Activated naive CD4-positive, alpha-beta T cell treated with anti-CD3 and anti-CD28 coated beads, Interleukin-2, amount 50 U/mL, for 24 hours (primary cell): Measurements from ENCODE around the gene ZBTB7C.

ENCODE experiments used
- H3K27ac Mint-ChIP-seq: one replicate; pipeline ENCODE4 v1.8.0; 2021; ENCODE audit warnings: mild to moderate bottlenecking, mixed read lengths
- H3K27me3 Mint-ChIP-seq: one replicate; pipeline ENCODE4 v1.8.0; 2021; ENCODE audit warnings: mixed read lengths
- H3K36me3 Mint-ChIP-seq: one replicate; pipeline ENCODE4 v1.8.0; 2021; ENCODE audit warnings: mixed read lengths
- H3K4me1 Mint-ChIP-seq: one replicate; pipeline ENCODE4 v1.8.0; 2021; ENCODE audit warnings: mixed read lengths
- H3K4me3 Mint-ChIP-seq: one replicate; pipeline ENCODE4 v1.8.0; 2021; ENCODE audit warnings: mild to moderate bottlenecking, mixed read lengths
- H3K9me3 Mint-ChIP-seq: one replicate; pipeline ENCODE4 v1.8.0; 2021; ENCODE audit warnings: mixed read lengths

Gene ZBTB7C

GRCh38 chr18:48355276-48356115 is 53.7 kb downstream of the ZBTB7C start:
- Mint-ChIP-seq H3K4me1 (no peaks in the 10 kb centered on the region), H3K36me3 (no peaks in the 10 kb centered on the region), H3K4me3 (no peak overlapping the region), H3K9me3 (no peaks in the 10 kb centered on the region), H3K27me3 (peaks cover 3% of the 10 kb centered on the region), H3K27ac (no peak overlapping the region)

DNA sequence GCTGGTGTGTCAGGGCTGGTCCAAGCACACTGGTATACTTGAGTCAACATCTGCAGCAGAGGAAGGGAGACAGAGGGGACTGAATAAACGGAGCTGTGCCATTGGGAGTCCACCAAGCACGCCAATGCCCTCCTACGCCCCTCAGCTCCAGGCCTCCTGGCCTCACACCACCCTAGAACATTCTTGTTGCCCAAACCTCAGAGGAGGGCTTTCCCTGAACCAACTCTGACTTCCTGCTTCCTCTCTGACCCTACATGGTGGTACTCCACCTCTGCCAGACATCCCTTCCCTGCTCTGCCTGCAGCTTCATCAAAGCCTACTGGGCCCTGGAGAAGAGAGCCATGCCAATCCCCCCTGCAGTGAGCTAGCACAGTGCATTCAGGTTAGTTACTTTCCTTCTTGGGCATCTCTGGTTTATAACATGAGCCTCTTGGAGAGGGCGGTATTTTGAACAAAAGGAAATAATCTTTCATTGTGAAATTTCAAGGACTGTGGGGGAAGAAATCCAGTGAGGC is 54.4 kb downstream of the ZBTB7C start:
- H3K27me3 Mint-ChIP-seq: peaks cover 3% of the 10 kb centered on the region
- no peaks in the 10 kb centered on the region for H3K36me3 Mint-ChIP-seq
- H3K4me3 Mint-ChIP-seq: no peak overlapping the region
- no peaks in the 10 kb centered on the region for H3K9me3 Mint-ChIP-seq
- no peaks in the 10 kb centered on the region for H3K4me1 Mint-ChIP-seq
- H3K27ac Mint-ChIP-seq: no peak overlapping the region

DNA sequence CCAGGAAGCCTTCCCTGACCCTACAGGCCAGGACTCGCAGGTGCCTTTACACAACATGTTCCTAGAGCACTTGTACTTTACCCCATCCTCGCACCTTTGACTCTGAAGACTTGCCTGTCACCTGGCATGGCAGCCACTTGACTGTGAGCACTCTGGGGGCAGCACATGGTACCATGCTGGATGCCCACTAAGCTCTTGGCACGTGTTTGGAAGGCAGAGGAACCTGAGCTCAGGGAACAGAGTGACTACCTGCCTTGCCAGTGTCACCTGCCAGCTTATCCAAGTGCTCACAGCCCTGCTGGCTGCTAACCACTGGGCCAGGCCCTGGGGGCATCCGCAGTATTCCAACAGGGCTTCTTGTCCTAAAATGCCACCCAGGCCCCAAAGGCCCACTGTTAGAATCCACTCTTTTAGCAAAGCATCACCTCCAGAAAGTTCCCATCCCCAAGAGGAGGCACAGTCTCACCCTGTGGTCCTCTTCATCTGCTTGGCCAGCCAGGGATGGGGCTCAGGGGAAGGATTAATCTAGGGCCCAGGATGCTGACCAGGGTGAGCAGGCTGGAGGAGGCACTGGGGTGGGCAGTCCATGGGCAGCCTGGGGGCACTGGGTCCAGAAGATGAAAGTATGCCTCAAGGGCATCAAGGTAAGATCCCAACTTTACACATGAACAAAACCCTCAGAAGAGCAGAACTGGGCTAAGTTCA is 57.0 kb downstream of the ZBTB7C start:
- Mint-ChIP-seq H3K36me3 (no peaks in the 10 kb centered on the region), H3K4me1 (no peaks in the 10 kb centered on the region), H3K27ac (no peak overlapping the region), H3K4me3 (no peak overlapping the region), H3K9me3 (no peaks in the 10 kb centered on the region), H3K27me3 (peaks cover 5% of the 10 kb centered on the region)

DNA sequence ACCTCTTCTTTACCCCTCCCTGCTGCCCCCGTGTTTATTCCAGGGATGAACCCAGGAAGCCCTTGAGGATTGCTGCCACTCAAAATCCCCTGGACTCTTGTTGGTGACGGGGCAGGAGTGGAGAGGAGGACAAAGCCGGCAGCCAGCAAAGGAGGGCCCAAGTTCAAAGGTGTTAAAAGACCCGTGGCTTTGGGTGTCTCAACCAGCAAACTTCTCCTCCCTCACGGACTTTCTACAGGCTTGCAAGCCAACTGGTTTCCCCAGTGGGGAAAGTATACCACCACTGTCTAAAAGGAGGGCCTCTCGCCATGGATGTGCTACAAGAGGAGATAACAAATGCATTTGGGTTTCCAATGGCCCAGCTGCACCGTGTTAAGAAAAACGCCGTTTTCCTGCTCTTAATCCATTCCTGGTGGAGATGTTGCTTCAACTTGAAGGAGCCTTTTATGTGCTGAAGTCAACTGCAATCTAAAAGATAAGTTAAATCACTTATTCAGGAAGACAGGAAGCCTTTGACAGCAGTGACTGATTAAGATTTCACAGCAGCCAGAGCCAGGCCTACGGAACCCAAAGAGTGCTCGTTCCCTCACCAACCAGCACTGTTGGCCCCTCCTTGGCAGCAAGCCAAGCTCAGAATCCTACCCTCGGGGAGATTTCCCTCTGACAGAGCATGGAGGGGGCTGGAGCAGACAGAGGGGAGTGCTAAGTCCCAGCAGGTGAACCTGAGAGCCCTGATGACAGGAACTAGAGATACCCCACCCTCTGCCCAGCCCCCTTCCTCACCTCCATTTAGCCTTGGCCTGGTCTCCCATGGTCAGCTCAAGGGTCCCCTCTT is 57.8 kb downstream of the ZBTB7C start:
- Mint-ChIP-seq H3K4me1 (no peaks in the 10 kb centered on the region), H3K36me3 (no peaks in the 10 kb centered on the region), H3K4me3 (no peak overlapping the region), H3K27ac (no peak overlapping the region), H3K27me3 (peaks cover 5% of the 10 kb centered on the region), H3K9me3 (no peaks in the 10 kb centered on the region)

DNA sequence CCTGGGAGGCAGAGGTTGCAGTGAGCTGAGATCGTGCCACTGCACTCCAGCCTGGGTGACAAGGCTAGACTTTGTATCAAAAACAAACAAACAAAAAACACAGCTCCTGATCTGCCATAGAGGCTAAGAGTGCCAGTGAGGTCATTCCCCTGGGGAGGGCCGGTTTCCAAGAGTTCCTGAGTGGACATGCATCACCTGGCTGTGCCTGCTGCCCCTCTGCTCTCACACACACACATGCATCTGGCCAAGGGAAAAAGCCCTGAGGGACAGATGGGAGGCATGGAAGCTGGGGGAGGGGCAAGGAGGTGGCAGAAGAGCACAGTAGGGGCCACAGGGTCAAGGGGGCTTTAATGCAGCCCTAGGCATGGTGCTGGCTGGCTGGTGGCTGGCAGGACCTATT is 60.4 kb downstream of the ZBTB7C start:
- Mint-ChIP-seq H3K36me3 (no peaks in the 10 kb centered on the region), H3K9me3 (no peaks in the 10 kb centered on the region), H3K4me3 (no peak overlapping the region), H3K4me1 (no peaks in the 10 kb centered on the region), H3K27ac (no peak overlapping the region), H3K27me3 (peaks cover 4% of the 10 kb centered on the region)

DNA sequence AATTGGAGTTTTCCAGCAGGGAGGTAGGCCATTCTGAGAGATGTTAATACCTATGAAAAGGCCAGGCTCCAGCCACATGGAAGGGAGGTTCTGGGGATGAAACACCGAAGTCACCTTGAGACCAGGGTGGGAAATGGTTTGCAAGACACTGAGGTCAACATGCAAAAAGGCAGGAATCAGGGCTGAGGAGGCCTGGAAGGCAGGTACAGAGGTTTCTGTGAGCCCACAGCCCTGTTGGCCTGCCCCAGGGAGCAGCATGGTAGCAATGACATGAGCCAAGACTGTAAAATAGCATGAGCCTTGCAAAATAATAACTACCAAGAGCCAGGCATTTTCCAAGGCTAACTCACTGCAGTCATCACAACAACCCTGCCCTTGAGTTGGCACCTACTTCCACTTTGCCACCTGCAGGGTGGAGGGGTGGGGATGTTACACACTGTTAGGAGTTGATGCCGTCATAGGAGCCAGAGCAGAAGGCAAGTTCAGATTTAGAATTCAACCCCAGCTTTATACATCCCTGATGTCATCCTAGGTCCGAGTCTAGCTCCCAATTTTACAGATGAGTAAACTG is 61.3 kb downstream of the ZBTB7C start:
- no peaks in the 10 kb centered on the region for H3K9me3 Mint-ChIP-seq
- H3K4me1 Mint-ChIP-seq: no peaks in the 10 kb centered on the region
- no peak overlapping the region for H3K27ac Mint-ChIP-seq
- peaks cover 4% of the 10 kb centered on the region for H3K27me3 Mint-ChIP-seq
- H3K4me3 Mint-ChIP-seq: no peak overlapping the region
- H3K36me3 Mint-ChIP-seq: no peaks in the 10 kb centered on the region

GRCh38 chr18:48345596-48345995 is 63.6 kb downstream of the ZBTB7C start:
- Mint-ChIP-seq H3K4me1 (no peaks in the 10 kb centered on the region), H3K36me3 (no peaks in the 10 kb centered on the region), H3K9me3 (no peaks in the 10 kb centered on the region), H3K4me3 (no peak overlapping the region), H3K27me3 (peaks cover 4% of the 10 kb centered on the region), H3K27ac (no peak overlapping the region)

- H3K9me3 Mint-ChIP-seq: no peaks in the 10 kb centered on the region
- peaks cover 3% of the 10 kb centered on the region for H3K27me3 Mint-ChIP-seq
- H3K36me3 Mint-ChIP-seq: no peaks in the 10 kb centered on the region
- no peak overlapping the region for H3K4me3 Mint-ChIP-seq
- H3K4me1 Mint-ChIP-seq: no peaks in the 10 kb centered on the region
- no peak overlapping the region for H3K27ac Mint-ChIP-seq
Measured at GRCh38 chr18:48342581-48342980, 66.6 kb downstream of the ZBTB7C start.

- peaks cover 1% of the 10 kb centered on the region for H3K27me3 Mint-ChIP-seq
- H3K9me3 Mint-ChIP-seq: no peaks in the 10 kb centered on the region
- H3K36me3 Mint-ChIP-seq: no peaks in the 10 kb centered on the region
- H3K4me3 Mint-ChIP-seq: no peak overlapping the region
- H3K27ac Mint-ChIP-seq: no peak overlapping the region
- H3K4me1 Mint-ChIP-seq: no peaks in the 10 kb centered on the region
Measured at GRCh38 chr18:48342125-48342524, 67.1 kb downstream of the ZBTB7C start.

- no peak overlapping the region for H3K4me3 Mint-ChIP-seq
- no peak overlapping the region for H3K27ac Mint-ChIP-seq
- H3K9me3 Mint-ChIP-seq: no peaks in the 10 kb centered on the region
- no peaks in the 10 kb centered on the region for H3K36me3 Mint-ChIP-seq
- H3K27me3 Mint-ChIP-seq: peaks cover 1% of the 10 kb centered on the region
- no peaks in the 10 kb centered on the region for H3K4me1 Mint-ChIP-seq
Measured at GRCh38 chr18:48340560-48340959, 68.6 kb downstream of the ZBTB7C start.

GRCh38 chr18:48339692-48340091 is 69.5 kb downstream of the ZBTB7C start:
- Mint-ChIP-seq H3K27me3 (peaks cover 1% of the 10 kb centered on the region), H3K4me3 (no peak overlapping the region), H3K4me1 (no peaks in the 10 kb centered on the region), H3K36me3 (no peaks in the 10 kb centered on the region), H3K27ac (no peak overlapping the region), H3K9me3 (no peaks in the 10 kb centered on the region)

- H3K4me1 Mint-ChIP-seq: no peaks in the 10 kb centered on the region
- H3K36me3 Mint-ChIP-seq: no peaks in the 10 kb centered on the region
- no peak overlapping the region for H3K27ac Mint-ChIP-seq
- no peak overlapping the region for H3K4me3 Mint-ChIP-seq
- H3K27me3 Mint-ChIP-seq: peaks cover 1% of the 10 kb centered on the region
- no peaks in the 10 kb centered on the region for H3K9me3 Mint-ChIP-seq
Measured at GRCh38 chr18:48338915-48339314, 70.3 kb downstream of the ZBTB7C start.

DNA sequence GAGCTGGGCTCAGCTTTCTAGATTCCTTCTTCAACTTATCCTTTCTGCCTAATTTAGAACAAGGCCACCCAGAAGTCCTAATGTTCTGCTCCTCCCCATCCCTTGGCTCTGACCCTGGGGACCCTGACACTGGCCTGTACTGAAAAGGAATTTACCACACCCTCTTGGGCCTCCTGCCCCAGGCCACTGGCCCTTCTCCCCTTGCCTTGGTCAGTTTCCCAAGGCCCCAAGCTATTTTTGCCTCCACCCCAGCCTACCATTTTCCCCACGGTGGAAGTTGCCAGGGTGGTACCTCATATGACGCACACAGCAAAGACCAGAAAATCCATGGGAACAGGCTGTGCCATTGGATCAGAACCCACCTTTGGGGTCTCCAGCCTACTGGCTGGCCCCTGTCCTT is 72.1 kb downstream of the ZBTB7C start:
- no peaks in the 10 kb centered on the region for H3K36me3 Mint-ChIP-seq
- peaks cover 1% of the 10 kb centered on the region for H3K27me3 Mint-ChIP-seq
- no peak overlapping the region for H3K27ac Mint-ChIP-seq
- no peaks in the 10 kb centered on the region for H3K9me3 Mint-ChIP-seq
- no peaks in the 10 kb centered on the region for H3K4me1 Mint-ChIP-seq
- H3K4me3 Mint-ChIP-seq: no peak overlapping the region

DNA sequence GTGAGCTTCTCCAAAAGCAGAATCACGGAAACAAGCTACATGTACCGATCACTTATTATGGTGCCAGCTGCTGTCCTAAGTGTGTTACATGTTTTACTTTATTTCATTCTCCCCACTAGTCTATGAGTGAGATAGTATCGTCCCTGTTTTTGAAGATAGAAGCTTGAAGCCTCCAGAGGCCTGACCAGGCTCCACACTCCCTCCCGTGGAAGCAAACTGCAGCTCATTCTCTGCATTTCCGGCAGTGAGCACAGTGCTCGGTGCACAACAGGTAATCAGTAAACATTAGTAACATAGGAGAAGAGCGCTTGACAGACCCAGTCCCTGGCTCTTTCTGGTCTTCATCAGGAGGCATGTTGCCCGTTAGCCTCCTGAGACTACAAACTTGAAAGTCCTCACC is 72.9 kb downstream of the ZBTB7C start:
- Mint-ChIP-seq H3K4me1 (no peaks in the 10 kb centered on the region), H3K36me3 (no peaks in the 10 kb centered on the region), H3K9me3 (no peaks in the 10 kb centered on the region), H3K27me3 (peaks cover 1% of the 10 kb centered on the region), H3K27ac (no peak overlapping the region), H3K4me3 (no peak overlapping the region)

DNA sequence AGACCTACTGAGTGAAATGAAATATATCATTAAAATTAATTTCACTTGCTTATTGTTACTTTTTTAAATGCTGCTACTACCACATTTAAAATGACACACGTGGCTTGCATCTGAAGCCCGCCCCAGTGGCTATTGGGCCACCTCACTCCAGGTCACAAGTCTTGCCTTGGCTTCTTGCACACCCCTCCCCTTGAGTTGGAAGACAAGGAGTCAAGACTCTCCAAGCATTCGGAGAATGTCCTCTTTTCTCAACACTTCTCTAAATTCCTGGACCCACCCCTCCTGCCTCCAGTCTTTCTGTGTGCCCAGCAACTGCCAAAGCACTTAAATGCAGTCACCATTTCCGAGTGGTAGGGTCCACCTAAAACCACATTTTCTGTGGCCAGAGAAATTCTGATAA is 73.4 kb downstream of the ZBTB7C start:
- Mint-ChIP-seq H3K4me3 (no peak overlapping the region), H3K27ac (no peak overlapping the region), H3K36me3 (no peaks in the 10 kb centered on the region), H3K27me3 (no peaks in the 10 kb centered on the region), H3K9me3 (no peaks in the 10 kb centered on the region), H3K4me1 (no peaks in the 10 kb centered on the region)
